Activated CD8-positive, alpha-beta T cell treated with anti-CD3 and anti-CD28 coated beads, Interleukin-2, amount 10 ng/mL, durations not matched to agents 7 days and 5 days (primary cell): ENCODE data around the gene TAGLN. TPM values are rescaled to one million over a fixed set of nuclear protein-coding genes. Genes with fewer than 3 reads are reported as not detected.

ENCODE experiments used
- ATAC-seq: fragments of 150-1000 bp; cut with Tn5 transposase; one replicate; pipeline ENCODE4 v1.10.0; 2021; ENCODE audit warnings: moderate library complexity
- CTCF ChIA-PET: fragments of 350-600 bp; sonication (Branson Sonifier 250); formaldehyde crosslinking; loops from one replicate; lab custom pipeline; 2021; ENCODE audit warnings: antibody characterized with exemption; lab: Charles Lee
- POLR2A ChIA-PET: fragments of 350-600 bp; sonication (Branson Sonifier 250); formaldehyde crosslinking; loops from one replicate; lab custom pipeline; 2021; ENCODE audit warnings: antibody characterized with exemption; lab: Charles Lee
- DNase-seq: peaks from one replicate; pipeline ENCODE4 v3.0.0-alpha.2; 2020
- H3K27ac Mint-ChIP-seq: one replicate; pipeline ENCODE4 v1.8.0; 2021; ENCODE audit warnings: mild to moderate bottlenecking, mixed read lengths
- H3K27me3 Mint-ChIP-seq: one replicate; pipeline ENCODE4 v1.8.0; 2021; ENCODE audit warnings: low read depth, mixed read lengths
- H3K36me3 Mint-ChIP-seq: one replicate; pipeline ENCODE4 v1.8.0; 2021; ENCODE audit warnings: low read depth, mixed read lengths
- H3K4me1 Mint-ChIP-seq: one replicate; pipeline ENCODE4 v1.8.0; 2021; ENCODE audit warnings: low read depth, mixed read lengths
- H3K4me3 Mint-ChIP-seq: one replicate; pipeline ENCODE4 v1.8.0; 2021; ENCODE audit warnings: mild to moderate bottlenecking, mixed read lengths
- H3K9me3 Mint-ChIP-seq: one replicate; pipeline ENCODE4 v1.8.0; 2022; ENCODE audit warnings: mixed read lengths; ENCODE audit not compliant: insufficient read depth
- total RNA-seq, 2 experiments: library from RNA; stranded (reverse); gene quantifications; one replicate each; pipeline ENCODE4 v1.2.3, GENCODE V29; 2021

The TAGLN gene
- total RNA-seq, 2 experiments from 2014 or later, result 2.4 to 2.6 TPM

- Mint-ChIP-seq H3K4me3 (peak overlapping the region; percentile 89), H3K36me3 (peaks cover 52% of the 10 kb centered on the region), H3K9me3 (no peaks in the 10 kb centered on the region), H3K27ac (peak overlapping the region; percentile 97), H3K27me3 (no peaks in the 10 kb centered on the region), H3K4me1 (peaks cover 52% of the 10 kb centered on the region)
- no peak for DNase-seq
- ChIA-PET CTCF (interaction anchor here (1.1 to 6.9 kb wide), 5 partner anchors 9 to 438 kb away, joined by 3 to 124 read pairs (median 12); partner anchors contain the start of genes APOA5, PAFAH1B2 and SIDT2), POLR2A (interaction anchor here (0.9 to 2.5 kb wide), 4 partner anchors 49 to 85 kb away, joined by 3 to 14 read pairs (median 8); partner anchors contain the start of genes PAFAH1B2 and SIDT2)
- ATAC-seq, result no peak
Observed at GRCh38 chr11:117229411-117229810, 30.2 kb downstream of the TAGLN start.

GRCh38 chr11:117229931-117230285, 30.7 kb downstream of the TAGLN start:
- peaks cover 48% of the 10 kb centered on the region for H3K36me3 Mint-ChIP-seq
- H3K27me3 Mint-ChIP-seq, result no peaks in the 10 kb centered on the region
- ATAC-seq (peak; percentile 1), DNase-seq (no peak)
- H3K9me3 Mint-ChIP-seq, result no peaks in the 10 kb centered on the region
- peak overlapping the region; percentile 89 for H3K4me3 Mint-ChIP-seq
- ChIA-PET POLR2A (interaction anchor here (0.7 to 3.2 kb wide), 9 partner anchors 14 to 598 kb away, joined by 3 to 15 read pairs (median 5); partner anchors contain the start of genes APOA5, CEP164, PAFAH1B2 and SIDT2), CTCF (interaction anchor here (1.2 to 6.9 kb wide), 6 partner anchors 9 to 823 kb away, joined by 3 to 124 read pairs (median 11); partner anchors contain the start of genes CEP164, PAFAH1B2 and SIDT2)
- peaks cover 53% of the 10 kb centered on the region for H3K4me1 Mint-ChIP-seq
- peak overlapping the region; percentile 97 for H3K27ac Mint-ChIP-seq

GRCh38 chr11:117230286-117230961, 31.3 kb downstream of the TAGLN start:
- ChIA-PET POLR2A (interaction anchor here (0.7 to 3.2 kb wide), 11 partner anchors 14 to 597 kb away, joined by 3 to 15 read pairs (median 5); partner anchors contain the start of genes APOA5, CEP164, PAFAH1B2 and SIDT2), CTCF (interaction anchor here (0.7 to 6.9 kb wide), 10 partner anchors 10 to 823 kb away, joined by 3 to 124 read pairs (median 7); partner anchors contain the start of genes CEP164, PAFAH1B2 and SIDT2)
- ATAC-seq (peak; percentile 40), DNase-seq (peak; percentile 74)
- peak overlapping the region; percentile 89 for H3K4me3 Mint-ChIP-seq
- peaks cover 43% of the 10 kb centered on the region for H3K36me3 Mint-ChIP-seq
- H3K9me3 Mint-ChIP-seq, result no peaks in the 10 kb centered on the region
- H3K27ac Mint-ChIP-seq, result peak overlapping the region; percentile 97
- H3K4me1 Mint-ChIP-seq, result peaks cover 53% of the 10 kb centered on the region
- no peaks in the 10 kb centered on the region for H3K27me3 Mint-ChIP-seq

- Mint-ChIP-seq H3K4me1 (peaks cover 53% of the 10 kb centered on the region), H3K36me3 (peaks cover 42% of the 10 kb centered on the region), H3K27me3 (no peaks in the 10 kb centered on the region), H3K9me3 (no peaks in the 10 kb centered on the region), H3K4me3 (peak overlapping the region; percentile 89), H3K27ac (peak overlapping the region; percentile 97)
- ChIA-PET CTCF (interaction anchor here (0.7 to 6.9 kb wide), 15 partner anchors 10 to 822 kb away, joined by 3 to 124 read pairs (median 5); partner anchors contain the start of genes CEP164, PAFAH1B2 and SIDT2), POLR2A (interaction anchor here (1.2 to 3.2 kb wide), 7 partner anchors 17 to 597 kb away, joined by 3 to 15 read pairs (median 5); partner anchors contain the start of genes CEP164, PAFAH1B2 and SIDT2)
- DNase-seq, result peak; percentile 30
- ATAC-seq, result peak; percentile 10
Observed at GRCh38 chr11:117230999-117231841, 32.0 kb downstream of the TAGLN start.

GRCh38 chr11:117231842-117232091, 32.6 kb downstream of the TAGLN start, which contains the start of gene PCSK7:
Gene PCSK7 (minus strand): TSS chr11:117232073. CDS start chr11:117229844, 2,229 bp downstream.
- no peak for DNase-seq
- Mint-ChIP-seq H3K4me3 (peak within 1 kb of the TSS; percentile 89), H3K27me3 (no peaks in the 10 kb centered on the region), H3K4me1 (peaks cover 48% of the 10 kb centered on the region), H3K9me3 (no peaks in the 10 kb centered on the region), H3K36me3 (peaks cover 40% of the 10 kb centered on the region), H3K27ac (peak within 1 kb of the TSS; percentile 97)
- ChIA-PET POLR2A (interaction anchor here (1.2 to 3.2 kb wide), 6 partner anchors 16 to 378 kb away, joined by 3 to 15 read pairs (median 9); partner anchors contain the start of genes CEP164, PAFAH1B2 and SIDT2), CTCF (interaction anchor here (0.8 to 6.9 kb wide), 13 partner anchors 9 to 585 kb away, joined by 3 to 124 read pairs (median 5); partner anchors contain the start of genes CEP164, PAFAH1B2 and SIDT2)
- ATAC-seq, result no peak

- H3K27ac Mint-ChIP-seq, result peak within 1 kb of the TSS; percentile 97
- H3K4me1 Mint-ChIP-seq, result peaks cover 43% of the 10 kb centered on the region
- H3K9me3 Mint-ChIP-seq, result no peaks in the 10 kb centered on the region
- peak; percentile 77 for ATAC-seq
- ChIA-PET CTCF (interaction anchor here (0.8 to 6.9 kb wide), 11 partner anchors 8 to 585 kb away, joined by 4 to 124 read pairs (median 6); partner anchors contain the start of genes CEP164, PAFAH1B2 and SIDT2), POLR2A (interaction anchor here (0.7 to 3.2 kb wide), 6 partner anchors 16 to 96 kb away, joined by 3 to 15 read pairs (median 8); partner anchors contain the start of genes CEP164, PAFAH1B2 and SIDT2)
- H3K4me3 Mint-ChIP-seq, result peak within 1 kb of the TSS; percentile 89
- H3K36me3 Mint-ChIP-seq, result peaks cover 35% of the 10 kb centered on the region
- peak; percentile 79 for DNase-seq
- no peaks in the 10 kb centered on the region for H3K27me3 Mint-ChIP-seq
Observed at GRCh38 chr11:117232092-117232878, 33.1 kb downstream of the TAGLN start, which contains the start of gene RNF214. Gene RNF214 (plus strand): TSS chr11:117232671. CDS start chr11:117234273, 1,602 bp downstream.

GRCh38 chr11:117232911-117233409, 33.8 kb downstream of the TAGLN start:
- DNase-seq (peak; percentile 27), ATAC-seq (no peak)
- Mint-ChIP-seq H3K4me3 (peak overlapping the region; percentile 87), H3K27me3 (no peaks in the 10 kb centered on the region), H3K27ac (peak overlapping the region; percentile 84), H3K36me3 (peaks cover 34% of the 10 kb centered on the region), H3K9me3 (no peaks in the 10 kb centered on the region), H3K4me1 (peaks cover 40% of the 10 kb centered on the region)
- POLR2A ChIA-PET, result interaction anchor here (0.7 to 3.2 kb wide), 3 partner anchors 50 to 95 kb away, joined by 3 to 15 read pairs (median 3); partner anchors contain the start of genes CEP164 and PAFAH1B2
- CTCF ChIA-PET, result interaction anchor here (1.9 to 6.9 kb wide), 3 partner anchors 52 to 584 kb away, joined by 4 to 124 read pairs (median 6); partner anchors contain the start of gene SIDT2

GRCh38 chr11:117238221-117238620, 39.1 kb downstream of the TAGLN start:
- POLR2A ChIA-PET, result no interaction called here
- H3K36me3 Mint-ChIP-seq, result peaks cover 16% of the 10 kb centered on the region
- H3K9me3 Mint-ChIP-seq, result no peaks in the 10 kb centered on the region
- no peak overlapping the region for H3K4me3 Mint-ChIP-seq
- no peak overlapping the region for H3K27ac Mint-ChIP-seq
- H3K27me3 Mint-ChIP-seq, result no peaks in the 10 kb centered on the region
- H3K4me1 Mint-ChIP-seq, result peaks cover 12% of the 10 kb centered on the region
- ATAC-seq (no peak), DNase-seq (no peak)
- CTCF ChIA-PET, result interaction anchor here (2.9 kb wide), 1 partner anchor 11 kb away, joined by 11 read pairs; no protein-coding TSS in a partner anchor

GRCh38 chr11:117239295-117239694, 40.1 kb downstream of the TAGLN start:
- Mint-ChIP-seq H3K4me1 (peaks cover 2% of the 10 kb centered on the region), H3K36me3 (peaks cover 20% of the 10 kb centered on the region), H3K9me3 (no peaks in the 10 kb centered on the region), H3K27ac (no peak overlapping the region), H3K4me3 (no peak overlapping the region), H3K27me3 (no peaks in the 10 kb centered on the region)
- no peak for DNase-seq
- CTCF ChIA-PET, result interaction anchor here (2.9 kb wide), 1 partner anchor 12 kb away, joined by 11 read pairs; no protein-coding TSS in a partner anchor
- POLR2A ChIA-PET, result no interaction called here
- ATAC-seq, result no peak

GRCh38 chr11:117248341-117248740, 49.2 kb downstream of the TAGLN start:
- ATAC-seq, result no peak
- ChIA-PET POLR2A (interaction anchor here (0.8 kb wide), 1 partner anchor 17 kb away, joined by 3 read pairs; the partner anchor contains the start of gene PCSK7), CTCF (no interaction called here)
- peaks cover 27% of the 10 kb centered on the region for H3K36me3 Mint-ChIP-seq
- peaks cover 2% of the 10 kb centered on the region for H3K4me1 Mint-ChIP-seq
- no peak overlapping the region for H3K27ac Mint-ChIP-seq
- no peak overlapping the region for H3K4me3 Mint-ChIP-seq
- DNase-seq, result no peak
- H3K27me3 Mint-ChIP-seq, result no peaks in the 10 kb centered on the region
- H3K9me3 Mint-ChIP-seq, result no peaks in the 10 kb centered on the region
